Suprapubic skin (tissue), 4 donors: ENCODE measurements around the gene ANKRD11. TPM values are rescaled to one million over a fixed set of nuclear protein-coding genes. Genes with fewer than 3 reads are reported as not detected.

Experiments used
- DNase-seq, 2 donors: peaks; one replicate each; pipeline ENCODE4 v3.0.0-alpha.2; 2019; ENCODE audit warnings: low spot score in 2 of 2
- H3K27ac ChIP-seq: fragments of 200-600 bp; sonication (generic); one replicate; pipeline ENCODE4 v1.5.1; 2019
- H3K27me3 ChIP-seq: fragments of 200-600 bp; sonication (generic); one replicate; pipeline ENCODE4 v1.5.1; 2019
- H3K36me3 ChIP-seq: fragments of 200-600 bp; sonication (generic); one replicate; pipeline ENCODE4 v1.5.1; 2019
- H3K4me1 ChIP-seq: fragments of 200-600 bp; sonication (generic); one replicate; pipeline ENCODE4 v1.5.1; 2019
- H3K4me3 ChIP-seq: fragments of 200-600 bp; sonication (generic); one replicate; pipeline ENCODE4 v1.5.1; 2019; ENCODE audit warnings: mild to moderate bottlenecking
- H3K9me3 ChIP-seq: fragments of 200-600 bp; sonication (generic); one replicate; pipeline ENCODE4 v1.5.1; 2019
- EP300 ChIP-seq: sonication (generic); formaldehyde crosslinking; IDR thresholded peaks from one replicate; pipeline ENCODE4 v1.6.1; 2017; ENCODE audit warnings: antibody characterized with exemption
- POLR2A ChIP-seq, 2 donors: fragments of 450-650 bp; IDR thresholded peaks; one replicate each; pipeline ENCODE4 v1.6.1; 2017; ENCODE audit warnings: antibody characterized with exemption in 2 of 2, mild to moderate bottlenecking in 2 of 2, moderate library complexity in 2 of 2
- POLR2AphosphoS5 ChIP-seq, 3 donors: sonication (generic); formaldehyde crosslinking; IDR thresholded peaks; one replicate each; pipeline ENCODE4 v1.6.1; 2017; ENCODE audit warnings: antibody characterized with exemption in 3 of 3
- WGBS: methylation state at CpG from one replicate; pipeline ENCODE4 v1.1.5; 2018; 5-methylcytosine and 5-hydroxymethylcytosine counted together
- total RNA-seq, 4 donors: library from RNA; depleted of rRNA; stranded (reverse); fragments of >200 nt; gene quantifications; one replicate each; pipeline ENCODE4 v1.1.0, GENCODE V29; 2016
- TF ChIP-seq, protein P1 (sequence below), 2 donors: fragments of 200-600 bp in 1 of 2; fragments of 450-650 bp in 1 of 2; sonication (generic) in 1 of 2; IDR thresholded peaks; one replicate each; pipeline ENCODE4 v1.5.1; 2016 to 2019; ENCODE audit warnings: antibody characterized with exemption in 2 of 2, mild to moderate bottlenecking in 1 of 2, moderate library complexity in 1 of 2

The ANKRD11 gene
- total RNA-seq, 4 donors from 2014 or later = 85.4 to 212 (median 127) TPM

DNA sequence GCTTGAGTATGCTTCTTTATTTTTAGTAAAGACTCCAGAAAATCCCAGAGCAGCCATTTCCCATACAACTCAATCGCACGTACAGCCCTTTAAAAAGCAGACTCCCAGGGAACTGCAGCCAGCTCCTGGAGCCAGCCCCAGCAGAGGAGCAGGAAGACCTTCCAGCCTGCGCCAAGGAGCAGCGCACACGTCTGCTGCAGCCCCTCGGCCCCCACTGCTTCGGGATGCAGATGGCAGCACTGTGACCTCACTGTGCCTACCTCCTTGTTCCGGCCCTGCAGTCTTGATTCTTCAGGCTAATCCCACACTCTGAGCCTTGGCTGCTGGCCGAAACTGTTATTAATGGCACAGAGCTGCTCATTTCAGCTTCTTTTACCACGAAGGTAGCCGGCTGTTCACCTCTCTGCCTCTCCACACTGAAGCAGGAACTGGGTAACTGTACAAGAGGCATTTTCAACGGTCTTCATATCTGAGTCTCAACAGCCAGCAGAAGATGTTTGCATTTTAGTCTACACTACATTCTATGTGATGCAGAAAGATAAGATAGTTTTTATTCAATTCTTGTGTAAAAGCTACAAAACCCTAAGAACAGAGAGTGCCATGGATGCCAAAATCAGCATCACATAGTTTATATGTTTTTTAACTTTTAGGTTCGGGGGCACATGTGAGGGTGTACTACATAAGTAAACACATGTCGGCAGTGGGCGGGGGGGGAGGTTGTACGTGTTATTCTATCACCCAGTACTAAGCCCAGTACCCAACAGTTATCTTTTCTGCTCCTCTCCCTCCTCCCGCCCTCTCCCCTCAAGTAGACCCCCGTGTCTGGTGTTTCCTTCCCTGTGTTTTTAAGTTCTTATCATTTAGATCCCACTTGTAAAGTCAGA is 130.9 kb downstream of the ANKRD11 start:
- TF ChIP-seq EP300 (no peak), POLR2A (IDR thresholded peaks at IDR 0.05) (no peak), POLR2AphosphoS5 (IDR thresholded peaks at IDR 0.05) (no peak)
- TF ChIP-seq, protein P1, sequence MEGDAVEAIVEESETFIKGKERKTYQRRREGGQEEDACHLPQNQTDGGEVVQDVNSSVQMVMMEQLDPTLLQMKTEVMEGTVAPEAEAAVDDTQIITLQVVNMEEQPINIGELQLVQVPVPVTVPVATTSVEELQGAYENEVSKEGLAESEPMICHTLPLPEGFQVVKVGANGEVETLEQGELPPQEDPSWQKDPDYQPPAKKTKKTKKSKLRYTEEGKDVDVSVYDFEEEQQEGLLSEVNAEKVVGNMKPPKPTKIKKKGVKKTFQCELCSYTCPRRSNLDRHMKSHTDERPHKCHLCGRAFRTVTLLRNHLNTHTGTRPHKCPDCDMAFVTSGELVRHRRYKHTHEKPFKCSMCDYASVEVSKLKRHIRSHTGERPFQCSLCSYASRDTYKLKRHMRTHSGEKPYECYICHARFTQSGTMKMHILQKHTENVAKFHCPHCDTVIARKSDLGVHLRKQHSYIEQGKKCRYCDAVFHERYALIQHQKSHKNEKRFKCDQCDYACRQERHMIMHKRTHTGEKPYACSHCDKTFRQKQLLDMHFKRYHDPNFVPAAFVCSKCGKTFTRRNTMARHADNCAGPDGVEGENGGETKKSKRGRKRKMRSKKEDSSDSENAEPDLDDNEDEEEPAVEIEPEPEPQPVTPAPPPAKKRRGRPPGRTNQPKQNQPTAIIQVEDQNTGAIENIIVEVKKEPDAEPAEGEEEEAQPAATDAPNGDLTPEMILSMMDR (IDR thresholded peaks at IDR 0.05) = no peak
- Histone ChIP-seq H3K36me3 (no peaks in the 10 kb centered on the region), H3K27me3 (no peaks in the 10 kb centered on the region), H3K4me1 (peaks cover 76% of the 10 kb centered on the region), H3K9me3 (no peaks in the 10 kb centered on the region), H3K27ac (no peak overlapping the region), H3K4me3 (no peak overlapping the region)
- no peak for DNase-seq
- 65% methylated on average over 18 of the region's 18 CpGs for WGBS

DNA sequence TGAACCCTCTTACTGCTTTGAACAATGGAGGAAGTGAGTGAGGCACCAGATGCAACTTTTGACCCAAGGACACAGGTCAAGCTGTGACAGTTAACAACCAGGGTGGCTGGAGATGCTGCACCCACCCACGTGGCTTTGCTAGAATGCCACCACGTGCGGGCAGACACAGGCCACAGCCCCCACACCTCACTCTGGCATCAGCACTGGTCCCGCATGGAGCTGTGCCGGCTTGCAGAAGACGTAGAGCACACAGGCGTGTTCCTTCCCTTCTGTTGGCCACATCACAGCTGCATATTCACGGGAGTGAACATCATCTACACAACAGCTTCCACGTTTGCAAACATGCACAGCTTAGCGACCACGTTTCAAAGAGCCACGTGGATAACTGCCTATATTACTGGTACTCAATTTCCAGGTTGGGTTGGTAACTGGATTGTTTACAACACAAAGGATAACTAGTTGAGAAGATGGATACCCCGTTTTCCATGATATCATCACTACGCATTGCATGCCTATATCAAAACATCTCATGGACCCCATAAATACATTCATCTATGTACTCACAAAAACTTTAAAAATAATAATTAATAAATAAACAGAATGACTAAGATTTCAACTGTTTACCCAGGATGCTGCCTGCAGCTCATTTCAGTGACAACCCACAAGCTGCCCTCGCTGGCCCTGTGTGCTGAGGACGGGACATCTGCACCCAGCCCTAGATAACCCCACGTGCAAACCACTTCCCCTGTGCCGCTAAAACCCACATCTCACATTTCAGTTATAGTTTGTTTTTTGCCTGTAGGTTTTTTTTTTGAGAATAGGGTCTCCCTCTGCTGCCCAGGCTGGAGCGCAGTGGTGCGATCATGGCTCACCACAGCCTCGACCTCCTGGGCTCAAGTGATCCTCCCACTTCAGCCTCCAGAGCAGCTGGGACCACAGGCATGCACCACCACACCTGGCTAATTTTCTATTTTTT is 132.0 kb downstream of the ANKRD11 start:
- Histone ChIP-seq H3K4me1 (peaks cover 70% of the 10 kb centered on the region), H3K36me3 (no peaks in the 10 kb centered on the region), H3K9me3 (no peaks in the 10 kb centered on the region), H3K4me3 (no peak overlapping the region), H3K27me3 (no peaks in the 10 kb centered on the region), H3K27ac (no peak overlapping the region)
- TF ChIP-seq POLR2AphosphoS5 (IDR thresholded peaks at IDR 0.05) (no peak), EP300 (no peak)
- no peak for DNase-seq
- 69% methylated on average over 21 of the region's 21 CpGs for WGBS

DNA sequence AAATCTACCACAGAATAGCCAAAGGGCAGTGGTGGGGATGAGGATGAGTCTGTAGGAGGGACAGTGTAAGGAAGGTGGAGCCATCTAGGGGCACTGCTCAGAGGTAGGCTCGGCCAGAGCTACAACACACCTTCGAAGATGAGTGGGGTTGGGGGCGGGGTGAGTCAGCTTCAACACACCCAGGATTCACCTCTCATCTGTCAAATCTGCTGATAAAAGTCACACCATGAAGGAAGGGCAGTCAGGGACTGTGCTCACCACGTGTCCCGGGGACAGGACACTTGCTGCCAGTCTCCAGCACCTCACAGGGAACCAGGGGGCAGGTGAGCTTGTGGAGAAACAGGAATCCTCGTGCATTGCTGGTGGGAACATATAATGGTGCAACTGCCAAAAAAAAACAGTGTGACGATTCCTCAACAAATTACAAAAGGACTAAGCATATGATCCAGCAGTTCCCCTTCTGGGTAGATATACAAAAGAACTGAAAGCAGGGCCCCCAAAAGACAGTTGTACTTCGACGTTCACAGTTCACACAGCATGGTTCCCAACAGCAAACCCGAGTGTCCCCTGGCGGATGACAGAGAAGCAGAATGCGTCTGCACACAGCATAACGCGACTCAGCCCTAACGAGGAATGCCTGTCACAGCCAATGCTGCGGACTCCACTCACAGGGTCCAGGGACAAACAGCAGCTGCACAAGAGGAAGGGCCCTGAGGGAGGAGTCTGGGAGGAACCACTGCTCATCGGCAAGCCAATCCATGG is 133.1 kb downstream of the ANKRD11 start:
- no peaks in the 10 kb centered on the region for H3K9me3 ChIP-seq
- no peak for DNase-seq
- H3K36me3 ChIP-seq = no peaks in the 10 kb centered on the region
- H3K27ac ChIP-seq = no peak overlapping the region
- TF ChIP-seq POLR2A (IDR thresholded peaks at IDR 0.05) (no peak), EP300 (no peak), POLR2AphosphoS5 (IDR thresholded peaks at IDR 0.05) (no peak)
- TF ChIP-seq, protein P1 (IDR thresholded peaks at IDR 0.05) = no peak
- H3K4me1 ChIP-seq = peaks cover 69% of the 10 kb centered on the region
- H3K27me3 ChIP-seq = no peaks in the 10 kb centered on the region
- 58% methylated on average over 13 of the region's 17 CpGs for WGBS
- H3K4me3 ChIP-seq = no peak overlapping the region

DNA sequence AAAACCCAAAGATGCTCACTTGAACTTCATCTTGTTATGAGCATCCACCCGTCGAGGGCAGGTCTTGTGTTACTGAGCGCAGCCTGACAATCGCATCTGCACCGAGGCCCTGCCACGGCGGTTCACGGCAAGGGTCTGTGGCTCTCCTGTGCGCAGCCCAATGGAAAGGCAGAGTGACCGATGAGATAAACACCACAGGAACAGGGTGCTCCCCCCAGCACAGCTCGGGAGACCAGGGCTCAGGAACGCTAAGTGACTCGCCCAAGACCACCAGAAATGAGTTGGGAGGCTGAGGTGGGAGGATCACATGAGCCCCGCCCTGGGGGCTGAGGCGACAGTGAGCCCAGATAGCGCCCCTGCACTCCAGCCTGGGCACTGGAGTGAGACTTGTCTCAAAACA is 134.7 kb downstream of the ANKRD11 start:
- no peaks in the 10 kb centered on the region for H3K27me3 ChIP-seq
- no peak overlapping the region for H3K27ac ChIP-seq
- TF ChIP-seq EP300 = no peak
- TF ChIP-seq, protein P1 (IDR thresholded peaks at IDR 0.05) = no peak
- no peak for TF ChIP-seq POLR2AphosphoS5 (IDR thresholded peaks at IDR 0.05)
- no peak for TF ChIP-seq POLR2A (IDR thresholded peaks at IDR 0.05)
- H3K4me1 ChIP-seq = peaks cover 64% of the 10 kb centered on the region
- 97% methylated on average over 16 of the region's 16 CpGs for WGBS
- no peaks in the 10 kb centered on the region for H3K36me3 ChIP-seq
- H3K9me3 ChIP-seq = no peaks in the 10 kb centered on the region
- no peak for DNase-seq
- no peak overlapping the region for H3K4me3 ChIP-seq

DNA sequence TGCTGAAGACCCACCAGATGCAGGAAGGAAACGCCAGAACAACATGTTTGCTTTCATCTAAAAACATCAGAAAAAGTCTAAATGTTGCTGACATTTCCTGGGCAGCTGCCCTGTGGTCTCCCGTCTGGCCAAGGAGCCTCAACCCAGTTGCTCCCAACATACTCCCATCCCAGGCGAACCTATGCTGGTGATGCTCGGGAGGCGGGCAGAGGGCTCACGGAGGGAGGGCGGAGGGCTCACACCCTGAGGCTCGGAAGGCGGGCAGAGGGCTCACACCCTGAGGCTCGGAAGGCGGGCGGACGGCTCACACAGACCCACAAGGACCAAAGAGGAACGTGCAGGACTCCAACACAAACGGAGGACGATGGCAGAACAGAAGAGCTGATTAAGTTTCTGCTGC is 135.4 kb downstream of the ANKRD11 start:
- 89% methylated on average over 16 of the region's 16 CpGs for WGBS
- Histone ChIP-seq H3K9me3 (no peaks in the 10 kb centered on the region), H3K4me3 (no peak overlapping the region), H3K27me3 (no peaks in the 10 kb centered on the region), H3K27ac (no peak overlapping the region), H3K36me3 (no peaks in the 10 kb centered on the region), H3K4me1 (peaks cover 59% of the 10 kb centered on the region)
- DNase-seq = no peak
- no peak for TF ChIP-seq POLR2AphosphoS5 (IDR thresholded peaks at IDR 0.05)
- no peak for TF ChIP-seq POLR2A (IDR thresholded peaks at IDR 0.05)
- TF ChIP-seq, protein P1 (IDR thresholded peaks at IDR 0.05) = no peak
